ENCODE results near the gene TMA16. TPM values are rescaled to one million over a fixed set of nuclear protein-coding genes. Genes with fewer than 3 reads are reported as not detected.
A peak's percentile ranks its signal among the peaks of the same experiment; 100 is the strongest.

Gene TMA16
- total and polyA plus RNA-seq, 2 donors (not counting 3 experiments of a cell fraction or from before 2014, with no cell fraction given) = 4.2 to 42.7 TPM

- FAIRE-seq = no peak
- Histone ChIP-seq H3K4me1 (ENCODE audit: control insufficient read depth, extremely low read depth, insufficient read depth, low read length) (no peaks in the 10 kb centered on the region), H2AFZ (ENCODE audit: low read depth, low read length) (no peak overlapping the region), H3K9me1 (replicated peaks; ENCODE audit: control insufficient read depth, extremely low read depth, insufficient read depth, low read length) (no peaks in the 10 kb centered on the region), H3K4me2 (ENCODE audit: insufficient read depth, low read length) (no peak overlapping the region), H3K4me3 (replicated peaks in 1 of 3; ENCODE audit: insufficient read depth in 1 of 3, low read depth in 1 of 3, low read length in 3 of 3) (no peak overlapping the region), H4K20me1 (replicated peaks; ENCODE audit: control insufficient read depth, extremely low read depth, insufficient read depth, low read length) (no peaks in the 10 kb centered on the region), H3K79me2 (ENCODE audit: control insufficient read depth, insufficient read depth, low read length) (no peaks in the 10 kb centered on the region), H3K36me3 (ENCODE audit: control insufficient read depth in 2 of 2, extremely low read depth in 1 of 2, insufficient read depth in 2 of 2, low read length in 2 of 2) (no peaks in the 10 kb centered on the region), H3K9ac (replicated peaks; ENCODE audit: extremely low read depth, insufficient read depth, low read length) (no peak overlapping the region), H3K27ac (ENCODE audit: insufficient read depth, low read depth, low read length) (no peak overlapping the region), H3K9me3 (replicated peaks; ENCODE audit: control insufficient read depth, insufficient read depth, low read length) (no peaks in the 10 kb centered on the region), H3K27me3 (ENCODE audit: control insufficient read depth in 2 of 2, insufficient read depth in 2 of 2, low read length in 2 of 2) (peaks cover 9 to 13% of the 10 kb centered on the region in 2 experiments)
- ChIA-PET CTCF (interaction anchor here (1.0 to 4.9 kb wide), 7 partner anchors 9 to 1612 kb away, joined by 3 to 106 read pairs (median 6); partner anchors contain the start of gene TMA16), POLR2A (no interaction called here)
- intact Hi-C loops (cut with micrococcal nuclease) (loop anchor here (1.0 to 10.0 kb wide), 4 partner anchors 59 to 1263 kb away; no protein-coding TSS in a partner anchor), dilution Hi-C loops (cut with MboI; ENCODE audit: extremely low pct_ligation_motif_present, low sequenced_read_pairs) (no loop called here)
- no TSS peak for BruUV-seq (replicated peaks)
- peak; percentile 56 for DNase-seq (ENCODE audit: low read depth, low spot score)
- TF ChIP-seq GATA2 (IDR thresholded peaks at IDR 0.05; ENCODE audit: insufficient read depth, insufficient read length, low read depth, low read length) = no peak
- no peak for TF ChIP-seq MAX (IDR thresholded peaks at IDR 0.05; ENCODE audit: insufficient read depth, insufficient read length)
- TF ChIP-seq POLR2AphosphoS5 (IDR thresholded peaks at IDR 0.05; ENCODE audit: insufficient read depth, low read depth, low read length) = no peak
- peak; percentile 43 to 49 for TF ChIP-seq CTCF (IDR thresholded peaks at IDR 0.05; ENCODE audit: extremely low read depth in 1 of 2, insufficient read depth in 1 of 2, low read depth in 1 of 2, low read length in 2 of 2)
- TF ChIP-seq JUN (IDR thresholded peaks at IDR 0.05; ENCODE audit: borderline replicate concordance, insufficient read depth, insufficient read length, low read depth) = no peak
Measured at GRCh38 chr4:163484906-163485305, 9.6 kb upstream of the TMA16 start.

Data from endothelial cell of umbilical vein (primary cell).